Activated T-cell treated with anti-CD3 and anti-CD28 coated beads for 24 hours (primary cell): ENCODE data around the gene TRAP1.
A peak's percentile ranks its signal among the peaks of the same experiment; 100 is the strongest.

Experiments
- DNase-seq: peaks from one replicate; pipeline ENCODE4 v3.0.0-alpha.2; 2020; ENCODE audit warnings: low read depth

The TRAP1 gene

DNA sequence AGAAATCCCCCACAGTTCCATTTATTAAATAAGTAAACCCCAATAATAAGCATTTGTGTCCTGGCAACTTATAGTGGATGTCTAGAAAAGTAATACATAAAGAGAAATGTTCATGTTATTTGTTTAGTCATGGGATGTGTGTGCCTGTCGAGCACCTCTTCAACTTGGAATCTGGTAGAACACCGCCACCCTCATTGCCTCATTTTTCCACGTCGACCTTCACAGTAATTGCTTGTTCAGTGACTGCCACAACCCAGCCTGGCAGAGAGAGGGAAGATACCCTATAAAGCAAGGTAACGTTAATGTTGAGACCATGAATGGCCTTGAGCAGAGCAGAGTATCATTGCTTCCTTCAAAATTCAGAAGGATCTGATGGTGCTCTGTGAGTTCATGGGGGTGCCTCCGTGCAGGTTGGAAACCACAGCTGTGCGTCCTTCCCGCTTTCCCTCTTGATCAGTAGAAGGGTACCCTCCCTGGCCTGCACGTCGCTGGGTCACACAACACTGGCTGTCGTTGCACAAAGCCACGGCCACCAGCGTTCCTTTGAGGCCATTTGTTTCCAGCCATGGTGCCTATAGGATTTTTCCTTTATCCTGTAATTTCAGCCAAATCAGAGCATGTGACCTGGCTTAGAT, 66.6 kb downstream of the TRAP1 start:
- no peak for DNase-seq

DNA sequence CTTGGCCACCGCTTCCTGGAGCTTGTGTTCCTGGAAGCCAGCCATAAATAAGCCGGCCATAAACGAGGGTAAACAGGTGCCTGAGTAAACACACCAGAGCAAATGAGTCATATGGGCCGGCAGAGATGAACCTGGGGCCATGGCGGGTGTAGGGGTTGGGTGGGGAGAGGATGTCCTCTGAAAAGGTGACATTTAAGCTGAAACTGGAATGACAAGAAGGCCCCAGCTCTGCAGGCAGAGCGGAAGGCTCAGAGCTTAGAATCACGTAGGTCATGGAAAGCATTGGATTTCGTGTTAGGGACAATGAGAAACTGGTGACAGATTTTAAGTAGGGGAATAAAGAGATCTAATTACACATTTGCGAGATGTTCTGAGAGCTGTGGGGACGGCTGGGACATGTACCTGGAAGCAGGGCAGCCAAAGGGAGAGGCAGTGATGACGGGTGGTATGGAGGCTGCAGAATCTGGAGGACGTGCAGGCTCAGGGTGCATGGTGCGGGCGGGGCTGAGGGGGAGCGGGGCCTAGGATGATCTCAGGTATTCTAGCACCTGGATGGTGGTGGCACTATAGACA, 70.9 kb downstream of the TRAP1 start:
- no peak for DNase-seq

DNA sequence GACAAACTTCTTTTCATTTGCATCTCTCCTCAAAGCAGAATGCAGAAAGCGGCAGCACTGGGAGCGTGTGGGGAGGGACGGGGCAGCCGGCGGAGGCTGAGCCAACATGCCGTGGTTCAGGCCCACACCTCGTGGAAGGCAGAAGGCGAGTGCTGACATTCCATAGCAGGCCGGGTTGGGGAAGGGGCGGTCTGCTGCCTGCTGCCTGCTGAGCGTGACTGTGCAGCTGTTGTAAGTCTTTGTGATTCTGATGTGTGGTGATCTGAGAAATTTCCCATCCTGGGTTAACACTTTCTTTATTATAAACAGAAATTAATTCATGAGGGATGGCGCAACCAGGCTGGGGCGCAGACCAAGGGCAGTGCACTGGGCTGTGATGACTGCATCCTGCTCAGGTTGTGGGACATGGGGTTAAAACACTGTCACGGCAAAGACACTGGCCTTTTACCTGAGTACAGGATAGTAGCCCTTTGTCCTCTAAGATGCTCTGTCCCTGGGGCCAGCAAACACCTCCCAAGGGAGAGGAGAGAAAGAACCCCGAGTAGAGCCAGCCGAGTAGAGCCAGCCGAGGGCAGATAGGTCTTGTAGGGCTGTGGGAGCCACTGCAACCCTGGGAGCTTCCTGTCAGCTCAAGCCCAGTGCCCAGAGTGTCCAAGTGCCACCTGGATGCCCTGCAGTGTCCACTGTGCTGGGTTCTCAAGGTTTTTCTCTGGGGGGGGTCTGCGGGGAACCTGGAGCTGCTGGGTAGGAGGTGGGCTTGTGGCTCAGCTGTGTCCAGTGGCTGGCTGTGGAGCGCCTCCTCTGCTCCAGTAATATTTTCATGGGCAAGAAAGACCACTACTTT, 71.6 kb downstream of the TRAP1 start:
- no peak for DNase-seq

DNA sequence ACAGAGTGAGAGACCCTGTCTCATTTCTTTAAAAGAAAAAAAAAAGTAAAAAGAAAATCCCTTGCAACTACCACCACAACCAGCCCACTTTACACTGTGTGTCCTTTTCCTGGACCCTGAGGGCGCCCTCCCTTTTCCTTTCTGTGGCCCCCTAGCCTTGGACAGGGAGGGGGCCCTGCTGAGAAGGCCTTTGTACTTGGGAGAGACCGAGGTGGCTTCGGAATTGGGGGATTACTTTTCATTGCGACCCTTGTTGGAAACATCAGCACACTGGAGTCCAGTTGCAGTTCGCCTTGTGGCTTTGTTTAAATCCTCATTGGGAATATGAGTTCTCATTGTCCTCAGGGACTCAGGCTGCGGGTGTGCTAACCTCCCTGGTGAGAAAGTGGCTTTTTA, 72.2 kb downstream of the TRAP1 start:
- no peak for DNase-seq

DNA sequence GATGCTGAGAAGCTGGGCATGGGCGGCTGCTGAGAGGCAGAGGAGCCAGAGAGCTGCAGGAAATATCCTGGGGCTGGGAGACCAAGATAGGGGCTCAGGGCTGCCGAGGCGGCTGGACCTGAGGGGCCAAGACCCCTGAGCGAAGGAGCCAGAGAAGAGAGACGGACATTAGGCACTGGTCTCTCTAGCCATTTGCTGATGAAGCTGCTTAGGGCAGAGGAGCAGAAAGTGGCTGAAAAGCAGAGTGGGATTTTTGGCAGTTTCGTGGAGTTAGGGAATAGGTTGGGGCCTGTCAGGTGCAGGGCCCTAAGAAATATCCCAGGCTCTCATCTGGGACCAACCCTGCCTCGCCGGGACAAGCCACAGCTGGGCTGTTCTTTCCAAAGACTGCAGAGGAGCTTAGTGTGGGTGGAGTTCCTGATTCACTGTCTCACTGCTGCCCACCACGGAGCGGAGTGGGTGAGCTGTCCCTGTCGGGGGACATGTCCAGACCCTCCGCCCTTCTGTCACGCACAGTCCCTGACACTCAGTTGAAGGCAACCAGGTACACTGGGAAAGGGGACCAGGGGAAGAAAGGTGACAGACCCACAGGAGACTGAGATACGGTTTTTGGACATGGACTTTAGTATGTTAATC, 74.1 kb downstream of the TRAP1 start:
- DNase-seq, result no peak

DNA sequence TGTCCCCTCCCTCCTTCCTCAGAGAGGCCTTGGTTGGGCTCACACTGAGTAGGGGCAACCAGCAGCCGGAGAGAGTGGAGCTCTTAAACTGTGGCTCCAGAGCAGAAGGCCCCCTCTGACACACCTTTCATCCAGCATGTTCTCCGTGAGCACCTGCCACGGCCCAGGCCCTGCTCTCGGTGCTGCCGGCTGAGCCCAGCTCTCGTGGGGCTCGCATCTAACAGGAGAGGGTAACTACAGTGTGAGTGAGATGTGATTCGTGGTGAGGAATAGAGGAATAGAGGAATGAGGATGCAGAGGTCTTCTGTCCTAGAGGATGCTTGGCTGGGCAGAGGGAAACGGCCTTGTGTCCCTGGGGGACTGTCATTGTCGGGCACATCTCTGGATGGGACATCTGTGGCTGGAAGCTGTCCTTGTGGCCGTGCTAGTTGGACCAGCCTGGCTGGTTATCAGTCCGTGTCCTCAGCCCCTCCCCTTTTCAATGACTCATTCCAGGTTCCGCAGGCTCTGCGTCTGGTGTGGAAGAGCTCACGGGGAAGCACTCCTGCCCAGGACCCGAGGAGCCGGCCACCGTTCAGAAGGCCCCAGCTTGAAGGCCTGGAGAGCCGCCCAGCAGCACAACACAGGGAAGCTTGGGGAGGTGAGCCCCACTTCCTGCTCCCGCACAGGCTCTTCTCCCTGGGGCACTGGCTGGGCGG, 74.8 kb downstream of the TRAP1 start:
- no peak for DNase-seq

DNA sequence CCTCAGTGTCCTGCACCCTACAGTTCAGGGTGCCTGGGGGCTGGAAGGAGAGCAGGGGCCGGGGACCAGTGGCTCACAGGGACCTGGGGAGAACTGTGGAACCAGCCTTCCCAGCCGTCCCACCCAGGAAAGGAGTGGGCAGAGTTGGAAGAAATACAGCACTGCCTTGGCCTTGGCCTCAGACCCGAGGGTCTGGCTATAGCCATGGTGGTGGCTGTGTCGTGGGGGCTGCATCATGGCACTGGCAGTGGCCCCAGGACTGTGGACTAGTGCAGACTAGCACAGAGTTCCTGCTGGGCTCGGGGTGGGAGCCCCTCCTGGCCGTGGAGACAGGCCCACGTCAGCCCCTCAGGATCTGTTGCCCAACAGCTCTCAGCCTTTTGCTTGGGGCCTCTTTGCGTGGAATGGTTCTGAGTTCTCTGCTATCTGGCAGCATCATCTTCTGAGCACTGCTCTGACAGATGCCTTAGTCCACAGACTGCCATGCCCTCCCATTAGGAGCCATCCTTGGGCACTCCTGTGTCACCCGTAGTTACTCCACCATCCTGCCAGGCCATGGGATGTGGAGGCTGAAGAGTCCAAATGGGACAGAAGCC, 75.4 kb downstream of the TRAP1 start:
- DNase-seq, result no peak

DNA sequence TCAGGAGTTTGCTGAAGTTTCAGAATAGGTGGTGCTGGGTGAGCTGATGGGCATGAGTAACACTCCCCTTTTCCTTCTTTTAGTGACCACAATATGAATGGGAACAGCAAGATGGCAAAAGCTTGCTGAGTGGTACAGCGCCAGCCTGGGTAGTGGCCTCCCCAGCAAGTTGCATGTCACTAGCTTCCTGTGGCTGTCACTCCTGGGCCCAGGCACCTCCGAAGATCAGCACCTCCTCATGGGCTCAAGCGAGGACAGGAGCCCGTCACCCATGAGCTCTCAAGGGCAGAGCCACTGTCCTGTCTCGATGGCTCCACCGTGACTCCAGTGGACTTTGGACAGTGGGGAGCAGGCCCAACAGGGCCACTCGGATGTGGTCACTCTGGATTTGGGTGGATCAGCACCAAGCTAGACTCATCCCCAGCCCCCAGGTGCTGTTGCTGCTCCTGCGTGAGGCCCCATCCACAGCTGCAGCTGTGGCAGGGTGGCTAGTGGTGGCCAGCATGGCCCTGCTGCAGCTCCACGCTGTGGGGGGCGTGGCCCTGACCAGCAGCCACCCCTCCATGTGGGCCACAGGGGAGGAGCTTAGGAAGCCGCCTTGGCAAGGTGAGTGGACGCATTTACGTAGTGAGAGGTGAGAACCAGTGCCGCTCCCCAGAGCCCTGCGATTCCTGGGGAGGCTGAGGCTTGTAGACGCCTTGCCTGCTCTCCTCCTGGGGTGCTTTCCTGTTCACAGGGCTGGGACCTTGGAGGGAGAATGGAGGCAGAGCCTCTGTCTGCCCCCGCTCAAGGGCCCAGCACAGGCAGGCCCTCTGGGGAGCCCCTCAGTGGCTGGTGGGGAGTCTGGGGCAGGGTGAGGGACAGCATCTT, 76.5 kb downstream of the TRAP1 start:
- no peak for DNase-seq

DNA sequence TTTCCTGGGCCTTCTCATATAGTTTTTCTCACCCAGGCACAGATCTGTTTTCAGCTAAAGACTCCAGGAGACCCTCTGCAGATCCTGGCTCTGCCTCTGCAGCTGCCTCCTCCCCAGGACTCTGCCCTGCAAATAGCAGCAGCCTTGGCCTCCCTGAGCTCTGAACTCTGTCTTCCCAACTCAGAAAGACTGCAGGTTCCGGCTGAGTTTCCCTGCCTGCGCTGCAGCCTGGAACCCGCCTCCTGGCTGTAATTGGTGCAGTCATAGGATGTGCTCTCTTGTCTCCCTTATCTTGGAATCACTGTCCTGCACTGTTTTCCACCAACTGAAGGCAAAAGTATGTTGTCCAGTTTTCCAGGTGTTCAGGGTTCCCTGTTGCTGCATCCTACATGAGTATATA, 77.1 kb downstream of the TRAP1 start:
- DNase-seq, result no peak

DNA sequence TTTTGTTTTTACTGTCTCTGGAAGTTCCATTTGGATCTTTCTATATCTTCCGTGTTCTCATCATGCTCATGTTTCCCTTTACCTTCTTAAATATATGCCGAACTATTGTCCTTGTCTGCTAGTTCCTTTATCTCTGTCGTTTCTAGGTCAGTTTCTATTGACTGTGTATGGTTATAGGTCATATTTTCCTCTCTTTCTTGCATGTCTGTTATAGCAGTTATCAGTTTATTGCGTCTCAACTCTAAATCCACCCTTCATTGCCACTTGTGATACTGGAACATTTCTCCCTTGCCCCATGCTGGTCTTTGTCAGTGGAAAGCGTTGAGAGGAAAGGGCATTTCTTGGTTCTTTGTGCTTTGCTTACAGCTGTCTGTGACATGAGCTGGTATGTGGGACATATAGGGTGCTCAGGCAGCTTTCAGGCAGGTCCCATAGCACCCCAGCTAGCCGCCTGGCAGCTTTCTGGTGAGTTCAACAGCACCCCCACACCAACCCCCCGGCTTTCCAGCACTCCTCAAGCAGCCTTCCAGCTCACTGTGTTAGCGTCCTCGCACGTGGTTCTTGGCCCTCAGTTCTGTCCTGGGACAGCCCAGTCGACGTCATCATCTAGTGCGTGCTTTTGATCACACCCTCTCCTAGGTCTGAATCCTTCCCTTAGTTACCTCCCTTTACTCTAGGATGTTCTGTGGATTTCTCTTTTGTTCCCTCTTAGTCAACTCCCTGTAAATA, 78.2 kb downstream of the TRAP1 start:
- DNase-seq, result no peak

DNA sequence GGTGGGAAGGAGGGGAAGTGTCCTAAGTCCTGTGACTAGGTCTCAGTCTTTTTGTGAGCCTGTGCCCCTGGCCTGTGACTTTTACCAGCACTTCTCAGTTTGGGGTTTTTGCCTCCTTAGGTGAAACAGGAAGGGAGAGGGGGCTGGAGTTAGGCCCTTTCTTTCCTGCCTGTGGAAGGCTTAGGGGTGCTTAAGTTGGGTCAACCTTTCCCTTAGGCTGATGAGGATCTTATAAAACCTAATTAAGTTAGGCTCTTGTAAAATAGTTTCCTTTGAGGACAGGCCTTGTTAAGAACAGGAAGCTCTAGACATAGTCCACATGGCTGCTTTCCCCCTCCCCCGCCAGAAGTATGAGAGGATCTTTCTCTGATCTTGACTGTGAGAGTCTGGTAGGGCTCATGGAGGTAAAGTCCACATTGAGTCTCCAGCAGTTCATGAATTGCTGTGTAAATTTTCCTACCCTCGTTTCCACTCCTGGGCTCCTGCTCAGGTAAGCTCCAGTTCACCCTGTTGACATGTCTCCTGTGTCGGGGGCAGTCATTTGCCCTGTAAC, 79.9 kb downstream of the TRAP1 start:
- peak; percentile 11 for DNase-seq

DNA sequence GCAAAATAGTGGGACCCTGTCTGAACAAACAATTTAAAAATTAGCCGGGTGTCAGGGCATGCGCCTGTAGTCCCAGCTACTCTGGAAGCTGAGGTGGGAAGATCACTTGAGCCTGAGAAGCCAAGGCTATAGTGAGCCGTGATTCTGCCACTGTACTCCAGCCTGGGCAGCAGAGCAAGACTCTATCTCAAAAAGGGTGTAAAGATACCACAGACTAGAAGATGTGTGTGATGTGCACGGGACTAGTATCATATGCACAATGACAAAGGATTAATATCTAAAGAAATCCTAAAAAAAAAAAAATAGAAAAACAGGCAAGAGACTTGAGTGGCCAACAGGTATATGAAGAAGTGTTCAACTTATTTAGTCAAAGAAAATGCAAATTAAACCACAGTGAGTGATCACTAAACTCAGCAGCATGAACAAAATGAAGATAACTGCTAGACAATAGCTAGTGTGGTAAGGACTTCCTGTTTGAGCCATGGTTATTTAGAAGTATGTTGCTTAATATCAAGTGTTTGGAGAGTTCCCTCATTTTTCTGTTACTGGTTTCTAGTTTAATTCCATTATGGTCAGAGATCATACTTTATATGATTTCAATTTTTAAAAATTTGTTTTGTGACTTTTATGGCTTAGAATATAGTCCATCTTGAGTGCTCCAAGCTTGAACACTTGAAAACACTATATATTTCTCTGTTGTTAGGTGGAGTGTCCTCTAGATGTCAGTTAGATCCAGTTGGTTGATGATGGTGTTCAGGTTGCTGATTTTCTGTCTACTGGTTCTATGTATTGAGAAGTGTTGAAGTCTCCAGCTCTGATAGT, 91.2 kb downstream of the TRAP1 start:
- DNase-seq, result no peak

DNA sequence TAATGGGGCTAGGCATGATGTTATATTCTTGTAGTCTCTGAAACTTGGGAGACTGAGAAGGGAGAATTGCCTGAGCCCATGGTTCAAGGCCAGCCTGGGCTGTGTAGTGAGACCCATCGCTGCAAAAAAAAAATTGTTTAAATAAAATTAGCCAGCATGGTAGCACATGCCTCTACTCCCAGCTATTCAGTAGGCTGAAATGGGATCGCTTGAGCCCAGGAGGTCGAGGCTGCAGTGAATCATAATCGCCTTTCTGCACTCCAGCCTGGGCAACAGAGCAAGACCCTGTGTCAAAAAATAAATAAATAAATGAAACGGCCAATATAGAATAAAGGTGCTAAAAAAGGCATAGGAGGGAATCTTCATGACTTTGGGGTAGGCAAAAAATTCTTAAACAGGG, 92.0 kb downstream of the TRAP1 start:
- no peak for DNase-seq

DNA sequence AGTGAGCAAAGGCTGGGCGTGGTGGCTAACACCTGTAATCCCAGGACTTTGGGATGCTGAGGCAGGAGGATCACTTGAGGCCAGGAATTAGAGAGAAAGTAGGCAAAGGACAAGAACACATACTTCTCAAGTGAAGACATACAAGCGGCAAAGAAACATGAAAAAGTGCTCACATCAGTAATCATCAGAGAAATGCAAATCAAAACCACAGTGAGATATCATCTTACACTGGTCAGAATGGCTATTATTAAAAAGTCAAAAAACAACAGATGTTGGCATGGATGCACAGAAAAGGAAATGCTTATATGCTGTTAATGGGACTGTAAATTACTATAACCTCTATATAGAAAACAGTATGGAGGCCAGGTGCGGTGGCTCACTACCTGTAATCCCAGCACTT, 93.7 kb downstream of the TRAP1 start:
- DNase-seq, result no peak

DNA sequence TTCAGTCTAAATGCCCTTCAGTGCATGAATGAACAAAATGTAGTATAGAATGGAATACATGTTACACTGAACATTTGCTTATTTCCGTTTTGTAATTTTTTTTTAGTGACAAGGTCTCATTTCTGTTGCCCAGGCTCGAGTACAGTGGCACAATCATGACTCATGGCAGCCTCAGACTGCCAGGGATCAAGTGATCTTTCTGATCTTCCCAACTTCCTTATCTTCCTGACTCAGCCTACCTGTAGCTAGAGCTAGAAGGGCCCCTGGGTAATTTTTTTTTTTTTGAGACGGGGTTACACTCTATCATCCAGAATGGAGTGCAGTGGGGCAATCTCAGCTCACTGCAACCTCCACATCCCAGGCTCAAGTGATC, 98.6 kb downstream of the TRAP1 start:
- DNase-seq, result no peak

DNA sequence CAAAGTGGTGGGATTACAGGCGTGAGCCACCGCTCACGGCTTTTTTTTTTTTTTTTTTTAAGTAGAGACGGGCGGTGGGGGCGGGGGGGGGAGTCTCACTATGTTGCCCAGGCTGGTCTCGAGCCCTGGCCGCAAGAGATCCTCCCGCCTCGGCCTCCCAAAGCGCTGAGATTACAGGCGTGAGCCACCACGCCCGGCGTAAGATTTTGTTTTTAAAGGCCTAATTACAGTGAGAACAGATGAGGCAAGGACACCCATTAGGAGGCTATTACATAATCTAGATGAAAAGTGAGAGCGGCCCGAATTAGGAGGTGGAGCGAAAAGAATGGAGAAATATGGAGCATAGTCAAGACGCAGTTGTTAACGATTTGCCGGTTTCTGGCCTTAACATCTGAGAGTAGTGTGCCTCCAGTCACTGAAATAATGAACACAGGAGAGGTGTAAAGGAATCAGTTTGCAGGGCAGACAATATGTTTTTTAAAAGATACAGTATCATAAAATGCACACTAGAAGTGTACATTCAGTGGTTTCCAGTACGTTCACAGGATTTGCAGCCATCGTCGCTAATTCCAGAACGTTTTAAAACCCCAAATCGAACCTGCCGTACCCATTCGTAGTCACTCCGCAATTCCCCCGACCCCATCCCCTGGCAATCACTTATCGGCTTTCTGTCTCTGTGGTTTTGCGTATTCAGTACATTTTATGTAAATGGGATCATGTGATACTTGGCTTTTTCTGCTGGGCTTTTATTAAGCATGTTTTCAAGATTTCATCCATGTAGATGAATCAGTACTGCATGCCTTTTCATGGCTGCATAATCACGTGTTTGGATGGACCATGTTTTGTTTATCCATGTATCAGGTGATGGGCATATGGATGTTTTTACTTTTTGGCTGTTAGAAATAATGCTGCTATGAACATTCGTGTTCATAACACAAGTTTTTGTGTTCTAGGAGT, 104.5 kb downstream of the TRAP1 start:
- no peak for DNase-seq

DNA sequence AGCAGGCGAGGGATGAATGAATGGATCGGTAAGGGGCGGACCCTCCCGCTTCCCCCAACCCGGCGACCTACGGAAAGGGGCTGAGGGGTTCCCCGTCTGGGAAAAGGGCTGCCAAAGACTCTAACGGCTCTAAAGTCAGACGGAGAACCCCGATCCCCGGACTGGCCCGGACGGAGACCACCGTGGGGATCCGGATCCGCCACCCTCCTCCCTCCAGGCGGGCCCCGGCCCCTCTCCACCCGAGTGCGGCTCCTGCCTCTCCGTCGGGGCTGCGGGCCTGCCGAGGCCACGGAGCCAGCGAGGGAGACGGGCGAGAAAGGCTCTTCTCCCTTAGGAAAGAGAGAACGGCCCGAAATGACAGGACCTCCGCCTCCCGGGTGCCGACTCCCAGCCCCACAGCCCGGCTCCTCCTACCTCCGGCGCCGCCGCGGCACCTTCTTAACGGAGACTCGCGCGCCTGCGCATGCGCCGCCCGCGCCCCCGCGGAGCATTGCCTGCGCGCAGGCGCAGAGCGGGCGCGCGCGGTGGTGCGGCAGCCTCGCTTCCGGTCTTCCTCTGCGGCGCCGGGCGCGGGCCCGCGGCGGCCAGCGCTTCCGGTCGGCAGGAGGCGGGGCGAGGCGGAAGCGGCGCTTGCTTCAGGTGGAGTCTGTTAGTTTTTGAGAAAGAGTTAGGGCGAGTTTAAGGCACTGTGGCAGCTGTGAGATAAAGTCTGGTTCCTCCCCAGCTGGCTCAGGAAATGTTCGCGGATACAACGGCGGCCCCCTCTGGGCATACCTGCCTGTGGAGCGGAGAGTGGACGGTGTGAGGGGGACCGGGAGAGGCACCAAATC, 106.0 kb downstream of the TRAP1 start, which contains the start of gene SLX4:
TSS of gene SLX4 (minus strand) at position 461 of the 830 bp plus-strand sequence. CDS start 2,642 bp downstream, outside the sequence.
- DNase-seq, result peak; percentile 85
